Stimulated activated CD8-positive, alpha-beta memory T cell treated with anti-CD3 and anti-CD28 coated beads, Interleukin-7, amount 100 ng/mL, for 24 hours (primary cell): ENCODE results near the gene PANX2.

Source experiments
- DNase-seq: peaks from one replicate; pipeline ENCODE4 v3.0.0-alpha.2; 2020; ENCODE audit warnings: low read depth

PANX2 gene

GRCh38 chr22:50184902-50185374, 14.4 kb downstream of the PANX2 start:
- no peak for DNase-seq

- peak; percentile 59 for DNase-seq
These were observed 15.0 kb downstream of the PANX2 start, which contains the start of gene TRABD for GRCh38 chr22:50185375-50186087. TSS of gene TRABD (plus strand) at chr22:50185913. CDS start at chr22:50193061, 7,148 bp downstream.

- DNase-seq, result no peak
These were observed 15.7 kb downstream of the PANX2 start for GRCh38 chr22:50186181-50186714.

- no peak for DNase-seq
These were observed 16.4 kb downstream of the PANX2 start for GRCh38 chr22:50186761-50187523.

GRCh38 chr22:50188356-50188755, 17.8 kb downstream of the PANX2 start:
- no peak for DNase-seq

GRCh38 chr22:50189184-50189848, 18.8 kb downstream of the PANX2 start:
- DNase-seq, result no peak

- DNase-seq, result no peak
These were observed 19.3 kb downstream of the PANX2 start for GRCh38 chr22:50189849-50190181.

- DNase-seq, result peak; percentile 48
These were observed 19.8 kb downstream of the PANX2 start for GRCh38 chr22:50190182-50190940.

- DNase-seq, result peak; percentile 49
These were observed 20.6 kb downstream of the PANX2 start for GRCh38 chr22:50190941-50191741.

- DNase-seq, result no peak
These were observed 22.1 kb downstream of the PANX2 start for GRCh38 chr22:50192436-50193204.

- DNase-seq, result no peak
These were observed 23.1 kb downstream of the PANX2 start for GRCh38 chr22:50193621-50194020.

- DNase-seq, result no peak
These were observed 23.7 kb downstream of the PANX2 start for GRCh38 chr22:50194037-50194805.

GRCh38 chr22:50196256-50196655, 25.7 kb downstream of the PANX2 start:
- DNase-seq, result no peak

GRCh38 chr22:50197000-50197800, 26.7 kb downstream of the PANX2 start:
- no peak for DNase-seq

GRCh38 chr22:50197856-50198623, 27.5 kb downstream of the PANX2 start:
- DNase-seq, result no peak

GRCh38 chr22:50198624-50199017, 28.1 kb downstream of the PANX2 start:
- no peak for DNase-seq

- DNase-seq, result no peak
These were observed 28.8 kb downstream of the PANX2 start for GRCh38 chr22:50199251-50199721.
